ENCODE data around the gene LRRK2.

Gene LRRK2

DNA sequence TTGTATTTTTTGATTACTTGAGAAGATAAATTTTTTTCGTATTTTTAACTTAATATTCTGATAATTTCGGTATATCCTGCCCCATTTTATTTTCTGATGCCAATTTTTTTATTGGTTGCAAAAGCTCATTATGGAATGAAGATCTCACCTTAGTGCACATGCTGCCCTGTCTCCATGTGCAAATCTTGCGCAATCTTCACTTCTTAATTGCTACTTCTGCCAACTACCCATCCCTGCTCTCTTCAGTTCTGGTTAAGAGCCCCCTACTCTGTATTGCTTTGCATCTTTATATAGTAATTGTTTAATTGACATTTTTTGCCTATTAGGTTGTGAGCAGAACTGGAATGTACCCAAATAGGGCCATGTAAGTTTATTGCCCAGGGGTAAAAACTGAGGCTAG, 20.5 kb upstream of the LRRK2 start:
- TF ChIP-seq SPI1 (IDR thresholded peaks at IDR 0.05; ENCODE audit: borderline replicate concordance, low read depth), result no peak
- no peak for TF ChIP-seq POLR2AphosphoS5 (IDR thresholded peaks at IDR 0.05; ENCODE audit: low read depth)
- no peak for TF ChIP-seq REST (IDR thresholded peaks at IDR 0.05; ENCODE audit: insufficient replicate concordance, low read depth)
- TF ChIP-seq GABPA (IDR thresholded peaks at IDR 0.05; ENCODE audit: low read depth), result no peak
- TF ChIP-seq CTCF (IDR thresholded peaks at IDR 0.05; ENCODE audit: insufficient read depth, low read length), result no peak

GRCh38 chr12:40207551-40207950, 17.2 kb upstream of the LRRK2 start:
- no peak overlapping the region for H3K27ac ChIP-seq (replicated peaks)
- no peak overlapping the region for H3K4me3 ChIP-seq (replicated peaks; ENCODE audit: insufficient read depth, low read length)
- no peak for DNase-seq (ENCODE audit: low read depth in 1 of 2, low spot score in 1 of 2)
- H3K27me3 ChIP-seq (ENCODE audit: insufficient read depth, poor library complexity, severe bottlenecking), result no peaks in the 10 kb centered on the region
- no peak for TF ChIP-seq POLR2AphosphoS5 (IDR thresholded peaks at IDR 0.05; ENCODE audit: low read depth)
- TF ChIP-seq SPI1 (IDR thresholded peaks at IDR 0.05; ENCODE audit: borderline replicate concordance, low read depth), result no peak
- TF ChIP-seq CTCF (IDR thresholded peaks at IDR 0.05; ENCODE audit: insufficient read depth, low read length), result no peak
- no peak for TF ChIP-seq REST (IDR thresholded peaks at IDR 0.05; ENCODE audit: insufficient replicate concordance, low read depth)
- no peak for TF ChIP-seq GABPA (IDR thresholded peaks at IDR 0.05; ENCODE audit: low read depth)

More for the DNA sequence above, 20.5 kb upstream of the LRRK2 start:
- no peak overlapping the region for H3K4me3 ChIP-seq (replicated peaks; ENCODE audit: insufficient read depth, low read length)
- H3K27ac ChIP-seq (replicated peaks), result no peak overlapping the region
- DNase-seq (ENCODE audit: low read depth in 1 of 2, low spot score in 1 of 2), result no peak
- H3K27me3 ChIP-seq (ENCODE audit: insufficient read depth, poor library complexity, severe bottlenecking), result no peaks in the 10 kb centered on the region

DNA sequence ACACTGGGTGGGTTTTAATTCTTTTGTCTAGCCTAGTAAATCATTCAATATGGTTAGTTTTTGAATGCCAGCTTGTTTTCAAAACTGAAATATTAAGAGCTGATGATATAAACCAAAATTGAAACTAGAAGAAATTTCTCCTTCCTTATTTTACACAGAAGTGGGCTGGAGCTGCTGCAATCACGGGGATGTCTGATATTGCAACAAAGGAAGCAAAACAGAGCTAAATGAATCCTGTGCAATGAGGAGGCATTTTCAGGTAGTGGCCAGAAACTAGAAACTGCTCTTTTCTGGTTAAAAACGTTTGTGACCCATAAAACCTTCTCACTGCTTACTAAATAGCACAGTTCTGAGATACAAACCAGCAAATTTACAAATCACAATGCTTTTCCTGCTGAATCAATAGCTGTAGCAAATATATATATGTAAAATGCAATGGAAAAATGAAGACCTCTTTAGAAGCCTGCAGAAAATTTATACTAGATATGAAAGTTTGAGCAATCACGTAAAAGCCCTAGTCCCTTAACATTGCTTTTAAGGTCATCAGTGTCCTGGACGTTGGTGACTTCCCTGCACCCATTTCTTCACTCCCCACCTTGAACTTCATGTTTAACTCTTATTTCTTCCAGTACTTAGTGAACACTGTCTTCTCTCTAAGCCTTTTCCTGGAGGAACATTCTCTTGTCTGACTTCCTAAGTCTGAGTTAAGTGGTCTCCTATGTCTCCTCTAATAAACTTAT, 15.9 kb upstream of the LRRK2 start:
- Histone ChIP-seq H3K4me3 (replicated peaks; ENCODE audit: insufficient read depth, low read length) (no peak overlapping the region), H3K27ac (replicated peaks) (peak overlapping the region; percentile 50), H3K27me3 (ENCODE audit: insufficient read depth, poor library complexity, severe bottlenecking) (no peaks in the 10 kb centered on the region)
- peak in 1 of 2 experiments; percentile 88 for DNase-seq (ENCODE audit: low read depth in 1 of 2, low spot score in 1 of 2)
- TF ChIP-seq GABPA (IDR thresholded peaks at IDR 0.05; ENCODE audit: low read depth), result no peak
- TF ChIP-seq SPI1 (IDR thresholded peaks at IDR 0.05; ENCODE audit: borderline replicate concordance, low read depth), result peak; percentile 53; the same call in 1 of the 2 replicates
- TF ChIP-seq REST (IDR thresholded peaks at IDR 0.05; ENCODE audit: insufficient replicate concordance, low read depth), result no peak

All from HL-60 (cell line).